ENCODE results near the gene COTL1. TPM values are rescaled to one million over a fixed set of nuclear protein-coding genes. Genes with fewer than 3 reads are reported as not detected.
"Not testable (repeated sequence)": the region's sequence is repeated elsewhere in the genome, so short reads cannot be mapped to it uniquely, and the experiment has no call there.

COTL1 gene
- total RNA-seq, 4 donors from 2014 or later: 34.5 to 42.9 (median 40.7) TPM

DNA sequence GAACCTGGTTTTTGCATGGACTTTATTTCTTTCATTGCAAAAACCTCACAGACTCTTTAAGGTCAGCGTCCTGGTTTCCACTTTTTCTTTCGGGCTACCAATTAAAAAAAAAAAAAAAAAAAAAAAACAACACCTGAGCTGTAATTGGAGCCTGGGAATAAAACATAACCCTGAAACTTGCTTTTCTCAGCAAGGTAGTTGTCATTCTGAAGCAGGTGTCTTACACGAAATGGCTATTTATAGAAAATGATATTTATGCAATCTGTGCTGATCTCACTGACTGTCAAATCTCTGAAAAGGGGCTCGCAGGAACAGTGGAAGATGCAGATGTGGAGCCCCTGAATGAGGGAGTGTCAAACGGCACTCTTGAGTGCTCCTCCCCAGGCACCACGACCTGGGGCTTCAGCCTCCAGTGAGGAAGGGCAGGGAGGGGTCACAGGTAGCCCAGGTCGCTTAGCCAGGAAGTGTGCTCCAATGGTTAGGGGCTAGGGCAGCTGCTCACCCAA, 10.4 kb upstream of the COTL1 start:
- no peaks in the 10 kb centered on the region for H3K27me3 ChIP-seq
- H3K4me1 ChIP-seq: peaks cover 0 to 6% (median 5%) of the 10 kb centered on the region in 4 donors
- intact Hi-C loops (cut with DNase I): no loop called here
- TF ChIP-seq, protein P1, sequence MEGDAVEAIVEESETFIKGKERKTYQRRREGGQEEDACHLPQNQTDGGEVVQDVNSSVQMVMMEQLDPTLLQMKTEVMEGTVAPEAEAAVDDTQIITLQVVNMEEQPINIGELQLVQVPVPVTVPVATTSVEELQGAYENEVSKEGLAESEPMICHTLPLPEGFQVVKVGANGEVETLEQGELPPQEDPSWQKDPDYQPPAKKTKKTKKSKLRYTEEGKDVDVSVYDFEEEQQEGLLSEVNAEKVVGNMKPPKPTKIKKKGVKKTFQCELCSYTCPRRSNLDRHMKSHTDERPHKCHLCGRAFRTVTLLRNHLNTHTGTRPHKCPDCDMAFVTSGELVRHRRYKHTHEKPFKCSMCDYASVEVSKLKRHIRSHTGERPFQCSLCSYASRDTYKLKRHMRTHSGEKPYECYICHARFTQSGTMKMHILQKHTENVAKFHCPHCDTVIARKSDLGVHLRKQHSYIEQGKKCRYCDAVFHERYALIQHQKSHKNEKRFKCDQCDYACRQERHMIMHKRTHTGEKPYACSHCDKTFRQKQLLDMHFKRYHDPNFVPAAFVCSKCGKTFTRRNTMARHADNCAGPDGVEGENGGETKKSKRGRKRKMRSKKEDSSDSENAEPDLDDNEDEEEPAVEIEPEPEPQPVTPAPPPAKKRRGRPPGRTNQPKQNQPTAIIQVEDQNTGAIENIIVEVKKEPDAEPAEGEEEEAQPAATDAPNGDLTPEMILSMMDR (IDR thresholded peaks at IDR 0.05): no peak
- TF ChIP-seq EP300 (IDR thresholded peaks at IDR 0.05) (no peak), POLR2A (IDR thresholded peaks at IDR 0.05; ENCODE audit: low read depth) (no peak), POLR2AphosphoS5 (IDR thresholded peaks at IDR 0.05) (no peak)
- no peak for DNase-seq (ENCODE audit: extremely low spot score)
- H3K9me3 ChIP-seq: no peaks in the 10 kb centered on the region
- 67% methylated on average over 7 of the region's 7 CpGs for WGBS
- no peaks in the 10 kb centered on the region for H3K36me3 ChIP-seq
- no peak overlapping the region for H3K4me3 ChIP-seq
- H3K27ac ChIP-seq (replicated peaks in 1 of 4): no peak overlapping the region

DNA sequence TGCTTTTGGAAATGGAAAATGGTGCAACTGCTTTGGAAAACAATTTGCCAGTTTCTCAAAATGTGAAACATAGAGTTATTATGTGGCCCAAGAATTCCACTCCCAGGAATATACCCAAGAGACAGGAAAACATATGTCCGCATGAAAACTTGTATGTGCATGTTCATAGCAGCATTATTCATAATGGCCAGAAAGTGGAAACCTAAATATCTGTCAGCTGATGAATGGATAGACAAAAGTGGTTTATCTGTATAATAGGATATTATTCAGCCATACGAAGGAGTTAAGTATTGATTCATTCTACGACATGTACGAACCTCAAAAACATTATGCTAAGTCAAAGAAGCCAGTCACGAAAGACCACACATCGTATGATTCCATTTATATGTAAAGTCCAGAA, 7.7 kb upstream of the COTL1 start:
- Histone ChIP-seq H3K4me3 (no peak overlapping the region), H3K27me3 (no peaks in the 10 kb centered on the region), H3K27ac (replicated peaks in 1 of 4) (no peak overlapping the region), H3K9me3 (no peaks in the 10 kb centered on the region), H3K36me3 (no peaks in the 10 kb centered on the region), H3K4me1 (peaks cover 0 to 5% (median 0%) of the 10 kb centered on the region in 4 donors)
- no peak for DNase-seq (ENCODE audit: extremely low spot score)
- TF ChIP-seq, protein P1 (IDR thresholded peaks at IDR 0.05): no peak
- TF ChIP-seq EP300 (IDR thresholded peaks at IDR 0.05) (no peak), POLR2AphosphoS5 (IDR thresholded peaks at IDR 0.05) (no peak), POLR2A (IDR thresholded peaks at IDR 0.05; ENCODE audit: low read depth) (no peak)
- intact Hi-C loops (cut with DNase I): no loop called here
- WGBS: 90% methylated on average over 6 of the region's 6 CpGs

DNA sequence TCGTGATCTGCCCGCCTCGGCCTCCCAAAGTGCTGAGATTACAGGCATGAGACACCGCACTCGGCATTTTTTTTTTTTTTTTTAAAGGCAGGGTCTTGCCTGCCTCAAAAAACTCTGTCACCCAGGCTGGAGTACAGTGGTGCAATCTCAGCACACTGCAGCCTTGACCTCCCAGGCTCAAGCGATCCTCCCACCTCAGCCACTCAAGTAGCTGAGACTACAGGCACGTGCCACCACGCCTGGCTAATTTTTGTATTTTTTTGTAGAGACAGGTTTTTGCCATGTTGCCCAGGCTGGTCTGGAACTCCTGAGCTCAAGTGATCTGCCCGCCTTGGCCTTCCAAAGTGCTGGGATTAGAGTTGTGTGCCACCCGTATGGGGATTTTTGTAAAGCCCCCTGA, 3.0 kb upstream of the COTL1 start:
- H3K9me3 ChIP-seq; intact Hi-C loops (cut with DNase I); H3K4me3 ChIP-seq; DNase-seq (ENCODE audit: extremely low spot score); H3K27ac ChIP-seq (replicated peaks in 1 of 4); H3K36me3 ChIP-seq; H3K27me3 ChIP-seq: not testable (repeated sequence)
- H3K4me1 ChIP-seq: peaks cover 20 to 33% (median 29%) of the 10 kb centered on the region in 4 donors
- 85% methylated on average over 10 of the region's 10 CpGs for WGBS

DNA sequence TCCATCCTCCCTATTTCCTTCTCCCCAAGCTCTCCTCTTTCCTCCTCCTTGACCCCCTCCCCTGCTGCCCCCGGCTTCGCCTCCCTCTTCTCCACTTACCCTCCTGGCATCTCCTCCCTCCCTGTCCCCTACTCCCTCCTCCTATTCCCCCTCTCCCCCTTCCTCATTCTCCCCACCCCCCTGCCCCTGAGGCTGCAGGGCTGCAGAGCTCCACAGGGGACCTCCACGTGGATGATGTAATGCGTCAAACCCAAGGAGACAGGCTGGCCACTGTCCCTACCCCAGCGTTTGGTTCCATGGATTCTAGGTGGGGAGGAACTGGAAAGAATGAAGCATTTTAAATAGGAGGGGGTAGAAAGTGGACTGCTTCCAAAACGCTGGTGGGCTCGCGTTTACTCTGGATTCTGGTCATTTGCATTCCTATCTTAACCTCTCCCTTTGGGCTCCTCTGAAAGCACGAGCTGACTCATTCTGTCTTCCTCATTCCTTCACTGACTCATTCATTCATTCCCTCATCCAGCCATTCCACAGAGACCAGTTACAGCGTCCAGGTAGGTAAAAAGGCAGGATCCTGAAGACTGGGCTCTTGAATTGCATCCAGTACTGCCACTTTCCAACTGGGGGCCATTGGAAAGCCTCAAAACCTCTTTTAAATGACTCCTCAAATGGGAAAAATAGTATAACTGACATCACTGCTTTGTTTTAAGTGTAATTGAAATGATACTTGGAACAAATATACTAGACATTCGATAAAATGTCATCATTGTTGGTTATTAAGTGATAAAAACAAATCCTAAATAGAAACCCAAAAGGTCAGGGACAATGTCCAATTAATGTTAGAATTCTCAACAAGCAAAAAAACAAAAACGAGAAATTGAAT, 943 bp upstream of the COTL1 start:
- intact Hi-C loops (cut with DNase I): loop anchor here (5.0 kb wide), 1 partner anchor 87 kb away; no protein-coding TSS in a partner anchor
- H3K27ac ChIP-seq (replicated peaks in 1 of 4): peak overlapping the region; percentile 49 to 73 (median 58)
- peak overlapping the region; percentile 67 to 81 (median 74) for H3K4me3 ChIP-seq

DNA sequence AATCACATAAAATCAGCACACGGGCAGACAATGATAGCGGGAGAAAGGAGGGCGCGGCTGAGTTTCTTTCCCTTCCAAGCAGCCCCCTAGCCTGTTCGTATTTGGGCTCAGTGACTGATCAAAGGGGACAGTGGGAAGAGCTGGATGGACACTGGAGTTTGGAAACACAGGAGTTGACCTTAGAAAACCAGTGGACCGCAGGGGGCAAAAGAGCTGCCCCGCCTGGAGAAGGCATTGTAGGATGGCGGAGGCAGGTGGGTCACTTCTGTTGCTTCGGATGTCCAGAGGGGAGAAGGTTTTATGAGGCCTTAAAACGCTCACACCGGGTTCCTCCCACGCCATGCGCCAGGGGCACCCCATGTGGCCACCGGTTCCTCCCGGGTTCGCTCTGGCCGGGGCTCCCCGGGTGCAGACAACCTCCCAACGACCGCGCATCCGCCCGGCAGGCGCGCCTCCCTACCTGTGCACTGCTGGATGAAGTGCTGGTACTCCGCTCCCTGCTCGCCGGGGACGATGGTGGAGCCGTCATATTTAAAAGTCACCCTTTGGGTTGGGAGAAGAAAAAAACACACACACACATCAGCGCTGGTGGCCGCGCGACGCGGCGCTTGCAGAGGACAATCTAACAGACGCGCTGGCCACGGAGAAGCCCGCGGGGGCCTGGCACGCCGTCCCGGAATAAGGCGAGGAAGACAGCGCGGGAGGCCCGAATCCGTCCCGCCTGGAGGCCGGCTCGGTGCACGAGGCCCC, 662 bp downstream of the COTL1 start:
- H3K27ac ChIP-seq (replicated peaks in 1 of 4): peak overlapping the region; percentile 69 to 83 (median 78)
- peaks cover 0 to 9% (median 0%) of the 10 kb centered on the region in 4 donors for H3K27me3 ChIP-seq
- peaks cover 20 to 59% (median 54%) of the 10 kb centered on the region in 4 donors for H3K4me1 ChIP-seq
- peak overlapping the region; percentile 67 to 81 (median 74) for H3K4me3 ChIP-seq
- H3K9me3 ChIP-seq: no peaks in the 10 kb centered on the region
- DNase-seq (ENCODE audit: extremely low spot score): no peak
- H3K36me3 ChIP-seq: no peaks in the 10 kb centered on the region
- intact Hi-C loops (cut with DNase I): loop anchor here (5.0 kb wide), 1 partner anchor 85 kb away; no protein-coding TSS in a partner anchor
- WGBS: 4% methylated on average over 31 of the region's 54 CpGs
- TF ChIP-seq EP300 (IDR thresholded peaks at IDR 0.05) (no peak), POLR2A (IDR thresholded peaks at IDR 0.05; ENCODE audit: low read depth) (no peak), POLR2AphosphoS5 (IDR thresholded peaks at IDR 0.05) (no peak)
- TF ChIP-seq, protein P1 (IDR thresholded peaks at IDR 0.05): no peak

More for the DNA sequence above, 943 bp upstream of the COTL1 start:
- peaks cover 20 to 54% (median 48%) of the 10 kb centered on the region in 4 donors for H3K4me1 ChIP-seq
- H3K27me3 ChIP-seq: peaks cover 0 to 9% (median 0%) of the 10 kb centered on the region in 4 donors
- no peaks in the 10 kb centered on the region for H3K36me3 ChIP-seq
- no peak for DNase-seq (ENCODE audit: extremely low spot score)
- H3K9me3 ChIP-seq: no peaks in the 10 kb centered on the region
- peak in 1 of 2 donors; percentile 51 for TF ChIP-seq POLR2AphosphoS5 (IDR thresholded peaks at IDR 0.05)
- no peak for TF ChIP-seq EP300 (IDR thresholded peaks at IDR 0.05)
- 21% methylated on average over 12 of the region's 12 CpGs for WGBS
